ENCODE data around the gene TRPC4AP.

DNA sequence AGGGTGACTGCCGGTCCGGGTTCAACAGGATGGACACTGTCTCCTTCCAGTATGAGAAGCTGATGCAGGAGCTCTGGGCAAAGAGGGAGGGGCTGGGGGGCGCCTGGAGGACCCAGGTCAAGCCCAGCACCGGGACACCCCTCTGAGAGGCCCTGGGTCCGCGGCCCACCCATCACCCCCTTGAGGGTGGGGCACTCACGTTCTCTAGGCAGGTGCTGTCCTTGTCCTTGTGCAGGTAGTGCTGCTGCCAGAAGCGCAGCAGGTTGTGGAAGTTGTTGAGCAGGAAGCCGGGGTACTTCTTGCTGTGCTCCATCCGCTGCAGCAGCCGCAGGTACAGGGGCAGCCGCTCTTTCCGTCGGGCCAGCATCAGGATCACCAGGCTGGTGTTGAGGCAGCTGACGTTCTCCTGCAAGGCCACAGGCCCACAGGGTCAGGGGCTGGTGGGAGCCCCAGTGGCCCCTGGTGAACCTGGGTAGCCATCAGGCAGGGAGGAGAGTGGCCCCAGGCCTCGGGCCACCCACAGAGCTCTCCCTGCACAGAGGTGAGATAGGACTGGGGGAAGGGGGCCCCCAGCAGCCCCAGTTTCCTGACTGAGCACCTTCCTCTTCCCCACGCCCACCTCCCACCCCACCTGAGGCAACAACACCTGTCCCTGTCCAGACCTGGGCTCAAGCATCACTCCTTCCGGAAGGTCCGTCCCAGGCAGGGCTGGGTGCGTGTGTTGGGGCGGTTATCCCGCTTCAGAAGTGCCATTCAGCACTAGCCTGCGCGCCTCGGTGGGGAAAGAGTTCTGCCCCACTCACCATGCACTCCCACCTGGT is 89.2 kb downstream of the TRPC4AP start:
- TF ChIP-seq POLR2A (IDR thresholded peaks at IDR 0.05) = no peak
- TF ChIP-seq, protein P1, sequence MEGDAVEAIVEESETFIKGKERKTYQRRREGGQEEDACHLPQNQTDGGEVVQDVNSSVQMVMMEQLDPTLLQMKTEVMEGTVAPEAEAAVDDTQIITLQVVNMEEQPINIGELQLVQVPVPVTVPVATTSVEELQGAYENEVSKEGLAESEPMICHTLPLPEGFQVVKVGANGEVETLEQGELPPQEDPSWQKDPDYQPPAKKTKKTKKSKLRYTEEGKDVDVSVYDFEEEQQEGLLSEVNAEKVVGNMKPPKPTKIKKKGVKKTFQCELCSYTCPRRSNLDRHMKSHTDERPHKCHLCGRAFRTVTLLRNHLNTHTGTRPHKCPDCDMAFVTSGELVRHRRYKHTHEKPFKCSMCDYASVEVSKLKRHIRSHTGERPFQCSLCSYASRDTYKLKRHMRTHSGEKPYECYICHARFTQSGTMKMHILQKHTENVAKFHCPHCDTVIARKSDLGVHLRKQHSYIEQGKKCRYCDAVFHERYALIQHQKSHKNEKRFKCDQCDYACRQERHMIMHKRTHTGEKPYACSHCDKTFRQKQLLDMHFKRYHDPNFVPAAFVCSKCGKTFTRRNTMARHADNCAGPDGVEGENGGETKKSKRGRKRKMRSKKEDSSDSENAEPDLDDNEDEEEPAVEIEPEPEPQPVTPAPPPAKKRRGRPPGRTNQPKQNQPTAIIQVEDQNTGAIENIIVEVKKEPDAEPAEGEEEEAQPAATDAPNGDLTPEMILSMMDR (IDR thresholded peaks at IDR 0.05) = no peak

Measured in prostate gland (tissue), 2 donors.